GM19324 (cell line): ENCODE data around the gene HSD3B7.
"Not testable (repeated sequence)": the region's sequence is repeated elsewhere in the genome, so short reads cannot be mapped to it uniquely, and the experiment has no call there.

Experiments
- ATAC-seq: cut with Tn5 transposase; IDR thresholded peaks from one replicate; pipeline ENCODE4 v1.9.1; 2021; ENCODE audit warnings: mild to moderate bottlenecking, moderate library complexity; ENCODE audit not compliant: unreplicated experiment, low FRiP score

The HSD3B7 gene

GRCh38 chr16:30984669-30985400 lies at the start of gene HSD3B7:
Gene HSD3B7 (plus strand): TSS chr16:30985207. CDS start chr16:30985659, 452 bp downstream.
- ATAC-seq, result no peak

- no peak for ATAC-seq
Measured at GRCh38 chr16:30937692-30938091, 47.3 kb upstream of the HSD3B7 start.

GRCh38 chr16:30939571-30939970 lies 45.4 kb upstream of the HSD3B7 start:
- not testable (repeated sequence) for ATAC-seq

GRCh38 chr16:30941600-30942425 lies 43.2 kb upstream of the HSD3B7 start:
- peak; percentile 74 for ATAC-seq

GRCh38 chr16:30942426-30942806 lies 42.6 kb upstream of the HSD3B7 start:
- ATAC-seq, result no peak

GRCh38 chr16:30944352-30944751 lies 40.7 kb upstream of the HSD3B7 start:
- no peak for ATAC-seq

- ATAC-seq, result no peak
Measured at GRCh38 chr16:30946671-30947540, 38.1 kb upstream of the HSD3B7 start.

- no peak for ATAC-seq
Measured at GRCh38 chr16:30947541-30947858, 37.5 kb upstream of the HSD3B7 start.

GRCh38 chr16:30947859-30948666 lies 36.9 kb upstream of the HSD3B7 start:
- ATAC-seq, result no peak

GRCh38 chr16:30948667-30949649 lies 36.0 kb upstream of the HSD3B7 start, which contains the start of gene ORAI3:
Gene ORAI3 (plus strand): TSS chr16:30949068. CDS start chr16:30949290, 222 bp downstream.
- peak; percentile 66 for ATAC-seq

- ATAC-seq, result no peak
Measured at GRCh38 chr16:30949650-30950515, 35.1 kb upstream of the HSD3B7 start.

GRCh38 chr16:30950516-30951065 lies 34.4 kb upstream of the HSD3B7 start:
- ATAC-seq, result no peak

GRCh38 chr16:30951193-30951592 lies 33.8 kb upstream of the HSD3B7 start:
- no peak for ATAC-seq

GRCh38 chr16:30951750-30952149 lies 33.3 kb upstream of the HSD3B7 start:
- no peak for ATAC-seq

GRCh38 chr16:30953111-30953510 lies 31.9 kb upstream of the HSD3B7 start:
- ATAC-seq, result no peak

GRCh38 chr16:30953511-30954124 lies 31.4 kb upstream of the HSD3B7 start:
- ATAC-seq, result no peak

- no peak for ATAC-seq
Measured at GRCh38 chr16:30954993-30955392, 30.0 kb upstream of the HSD3B7 start.
